AG09309 (cell line): ENCODE data around the gene RGS5.

Experiments used
- DNase-seq: peaks from one replicate; pipeline ENCODE4 v3.0.0-alpha.2; 2010; ENCODE audit warnings: low read depth
- H3K4me3 ChIP-seq: 2 replicates; pipeline ENCODE4 v1.5.1; 2011; ENCODE audit warnings: mild to moderate bottlenecking, low read depth, low read length, moderate library complexity; ENCODE audit not compliant: control insufficient read depth
- CTCF ChIP-seq: IDR thresholded peaks from 2 replicates; pipeline ENCODE4 v1.5.1; 2011; ENCODE audit warnings: mild to moderate bottlenecking, low read depth, low read length, inconsistent platforms; ENCODE audit not compliant: insufficient read depth, control insufficient read depth; ENCODE audit errors: missing control alignments

RGS5 gene

GRCh38 chr1:163166886-163167555 is 35.7 kb downstream of the RGS5 start:
- no peak for DNase-seq
- no peak overlapping the region for H3K4me3 ChIP-seq
- TF ChIP-seq CTCF: no peak

- H3K4me3 ChIP-seq: no peak overlapping the region
- DNase-seq: no peak
- TF ChIP-seq CTCF: no peak
Measured at GRCh38 chr1:163165119-163165518, 37.6 kb downstream of the RGS5 start.

- peak; percentile 80 for DNase-seq
- no peak for TF ChIP-seq CTCF
- H3K4me3 ChIP-seq: no peak overlapping the region
Measured at GRCh38 chr1:163163881-163164582, 38.7 kb downstream of the RGS5 start.

GRCh38 chr1:163163163-163163562 is 39.6 kb downstream of the RGS5 start:
- H3K4me3 ChIP-seq: no peak overlapping the region
- TF ChIP-seq CTCF: no peak
- DNase-seq: no peak

GRCh38 chr1:163162381-163162914 is 40.3 kb downstream of the RGS5 start:
- peak; percentile 24 for TF ChIP-seq CTCF
- no peak overlapping the region for H3K4me3 ChIP-seq
- peak; percentile 58 for DNase-seq

GRCh38 chr1:163161841-163162240 is 40.9 kb downstream of the RGS5 start:
- no peak for TF ChIP-seq CTCF
- no peak for DNase-seq
- H3K4me3 ChIP-seq: no peak overlapping the region
